NOMO-1 treated with DMSO at 0.1 percent for 48 hours (cell line): ENCODE measurements around the gene COL9A2.

Experiments used
- DNase-seq: peaks from one replicate; lab custom pipeline; 2025; ENCODE audit not compliant: unreplicated experiment; lab: John Stamatoyannopoulos, UW

The COL9A2 gene

GRCh38 chr1:40264354-40264781 is 52.7 kb downstream of the COL9A2 start:
- no peak for DNase-seq

GRCh38 chr1:40258445-40258769 is 58.7 kb downstream of the COL9A2 start:
- no peak for DNase-seq

GRCh38 chr1:40257688-40258444 is 59.2 kb downstream of the COL9A2 start, which contains the start of gene ZMPSTE24:
ZMPSTE24 (plus strand) TSS chr1:40258236; CDS start chr1:40258272, 36 bp downstream.
- peak; percentile 97 for DNase-seq

GRCh38 chr1:40257313-40257687 is 59.8 kb downstream of the COL9A2 start:
- DNase-seq = peak; percentile 41

- no peak for DNase-seq
Observed at GRCh38 chr1:40256401-40257084, 60.5 kb downstream of the COL9A2 start.

- DNase-seq = no peak
Observed at GRCh38 chr1:40255231-40255630, 61.9 kb downstream of the COL9A2 start.

GRCh38 chr1:40252601-40253000 is 64.5 kb downstream of the COL9A2 start:
- no peak for DNase-seq

- no peak for DNase-seq
Observed at GRCh38 chr1:40251456-40251855, 65.6 kb downstream of the COL9A2 start.
